BE2C (cell line): Measurements from ENCODE around the gene RAD54L.
"Not testable (repeated sequence)": the region's sequence is repeated elsewhere in the genome, so short reads cannot be mapped to it uniquely, and the experiment has no call there.

ENCODE experiments used
- DNase-seq: peaks from one replicate; pipeline ENCODE4 v3.0.0-alpha.2; 2020
- H3K27me3 ChIP-seq: fragments of 250-450 bp; sonication (Bioruptor Pico); 2 replicates; pipeline ENCODE4 v1.5.1; 2020; ENCODE audit warnings: mild to moderate bottlenecking
- H3K36me3 ChIP-seq: fragments of 250-450 bp; sonication (Bioruptor Pico); 2 replicates; pipeline ENCODE4 v1.5.1; 2020; ENCODE audit warnings: mild to moderate bottlenecking
- H3K4me1 ChIP-seq: fragments of 250-450 bp; sonication (Bioruptor Pico); 2 replicates; pipeline ENCODE4 v1.5.1; 2020
- H3K4me3 ChIP-seq: 2 replicates; pipeline ENCODE4 v1.5.1; 2011; ENCODE audit warnings: low read depth, low read length
- H3K9me3 ChIP-seq: fragments of 250-450 bp; sonication (Bioruptor Pico); 2 replicates; pipeline ENCODE4 v1.5.1; 2020
- CTCF ChIP-seq: IDR thresholded peaks from 2 replicates; pipeline ENCODE4 v1.5.1; 2012; ENCODE audit warnings: mild to moderate bottlenecking, low read depth, low read length

The RAD54L gene

DNA sequence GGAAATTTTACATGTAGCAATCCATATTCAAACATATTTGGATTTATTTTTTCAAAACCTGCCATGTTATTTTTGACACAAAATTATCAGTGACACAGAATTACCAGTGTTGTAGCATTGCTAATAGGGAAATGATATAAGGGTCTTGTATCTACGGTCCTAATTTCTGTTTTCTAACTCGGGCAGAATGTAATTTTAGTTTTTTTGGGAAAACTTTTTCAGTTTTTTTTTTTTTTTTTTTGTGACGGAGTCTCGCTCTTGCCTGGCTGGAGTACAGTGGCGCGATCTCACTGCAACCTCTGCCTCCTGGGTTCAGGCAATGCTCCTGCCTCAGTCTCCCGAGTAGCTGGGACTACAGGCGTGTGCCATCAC lies 58.6 kb downstream of the RAD54L start:
- Histone ChIP-seq H3K4me1 (no peaks in the 10 kb centered on the region), H3K27me3 (no peaks in the 10 kb centered on the region), H3K4me3 (no peak overlapping the region), H3K9me3 (no peaks in the 10 kb centered on the region), H3K36me3 (peaks cover 28% of the 10 kb centered on the region)
- DNase-seq = no peak
- TF ChIP-seq CTCF = no peak

GRCh38 chr1:46309401-46310159 lies 62.0 kb downstream of the RAD54L start:
- Histone ChIP-seq H3K4me1 (no peaks in the 10 kb centered on the region), H3K9me3 (no peaks in the 10 kb centered on the region), H3K4me3 (no peak overlapping the region), H3K36me3 (peaks cover 45% of the 10 kb centered on the region), H3K27me3 (no peaks in the 10 kb centered on the region)
- no peak for DNase-seq
- no peak for TF ChIP-seq CTCF

DNA sequence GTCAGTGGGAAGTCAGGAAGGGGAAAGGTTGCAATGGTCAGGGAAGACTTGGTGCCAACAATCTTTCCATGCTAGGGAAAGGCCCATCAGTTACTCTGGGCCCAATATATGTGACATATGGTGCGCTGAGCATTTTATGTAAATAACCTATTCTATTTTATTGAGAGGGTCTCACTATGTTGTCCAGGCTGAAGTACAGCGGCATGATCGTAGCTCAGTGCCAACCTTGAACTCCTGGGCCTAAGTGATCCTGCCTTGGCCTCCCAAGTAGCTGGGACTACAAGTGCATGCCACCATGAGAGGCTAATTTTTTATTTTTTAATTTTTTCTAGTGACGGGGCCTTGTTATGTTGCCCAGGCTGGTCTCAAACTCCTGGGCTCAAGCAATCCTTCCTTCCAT lies 62.8 kb downstream of the RAD54L start:
- H3K4me1 ChIP-seq = no peaks in the 10 kb centered on the region
- TF ChIP-seq CTCF = no peak
- no peaks in the 10 kb centered on the region for H3K9me3 ChIP-seq
- H3K27me3 ChIP-seq = no peaks in the 10 kb centered on the region
- no peak overlapping the region for H3K4me3 ChIP-seq
- H3K36me3 ChIP-seq = peaks cover 51% of the 10 kb centered on the region
- no peak for DNase-seq

- Histone ChIP-seq H3K36me3 (peaks cover 28% of the 10 kb centered on the region), H3K4me3 (no peak overlapping the region), H3K27me3 (no peaks in the 10 kb centered on the region), H3K4me1 (no peaks in the 10 kb centered on the region), H3K9me3 (no peaks in the 10 kb centered on the region)
- TF ChIP-seq CTCF = no peak
- no peak for DNase-seq
These were observed 68.3 kb downstream of the RAD54L start for GRCh38 chr1:46315669-46316403.

DNA sequence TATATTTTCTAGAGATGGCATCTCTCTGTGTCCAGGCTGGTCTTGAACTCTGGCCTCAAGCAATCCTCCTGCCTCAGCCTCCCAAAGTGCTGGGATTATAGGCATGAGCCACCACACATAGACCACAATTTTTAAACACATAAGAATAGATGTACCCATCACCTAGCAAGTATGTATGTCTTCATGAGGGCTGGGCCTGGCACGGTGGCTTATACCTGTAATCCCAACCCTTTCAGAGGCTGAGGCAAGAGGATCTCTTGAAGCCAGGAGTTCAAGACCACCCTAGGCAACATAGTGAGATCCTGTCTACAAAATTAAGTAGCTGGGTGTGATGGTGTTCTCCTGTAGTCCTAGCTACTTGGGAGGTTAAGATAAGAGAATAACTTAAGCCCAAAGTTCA lies 69.8 kb downstream of the RAD54L start:
- Histone ChIP-seq H3K4me3 (no peak overlapping the region), H3K9me3 (no peaks in the 10 kb centered on the region), H3K4me1 (no peaks in the 10 kb centered on the region), H3K27me3 (no peaks in the 10 kb centered on the region), H3K36me3 (peaks cover 24% of the 10 kb centered on the region)
- no peak for DNase-seq
- no peak for TF ChIP-seq CTCF

GRCh38 chr1:46319301-46319700 lies 71.7 kb downstream of the RAD54L start:
- H3K4me1 ChIP-seq, H3K9me3 ChIP-seq, DNase-seq, H3K27me3 ChIP-seq, H3K4me3 ChIP-seq: not testable (repeated sequence)
- peaks cover 12% of the 10 kb centered on the region for H3K36me3 ChIP-seq

GRCh38 chr1:46319960-46320914 lies 72.7 kb downstream of the RAD54L start:
- not testable (repeated sequence) for H3K4me1 ChIP-seq, H3K4me3 ChIP-seq, H3K9me3 ChIP-seq, DNase-seq, H3K27me3 ChIP-seq, H3K36me3 ChIP-seq

- DNase-seq, H3K36me3 ChIP-seq, H3K4me1 ChIP-seq, H3K27me3 ChIP-seq, H3K9me3 ChIP-seq, H3K4me3 ChIP-seq: not testable (repeated sequence)
These were observed 74.6 kb downstream of the RAD54L start for GRCh38 chr1:46322191-46322590.

DNA sequence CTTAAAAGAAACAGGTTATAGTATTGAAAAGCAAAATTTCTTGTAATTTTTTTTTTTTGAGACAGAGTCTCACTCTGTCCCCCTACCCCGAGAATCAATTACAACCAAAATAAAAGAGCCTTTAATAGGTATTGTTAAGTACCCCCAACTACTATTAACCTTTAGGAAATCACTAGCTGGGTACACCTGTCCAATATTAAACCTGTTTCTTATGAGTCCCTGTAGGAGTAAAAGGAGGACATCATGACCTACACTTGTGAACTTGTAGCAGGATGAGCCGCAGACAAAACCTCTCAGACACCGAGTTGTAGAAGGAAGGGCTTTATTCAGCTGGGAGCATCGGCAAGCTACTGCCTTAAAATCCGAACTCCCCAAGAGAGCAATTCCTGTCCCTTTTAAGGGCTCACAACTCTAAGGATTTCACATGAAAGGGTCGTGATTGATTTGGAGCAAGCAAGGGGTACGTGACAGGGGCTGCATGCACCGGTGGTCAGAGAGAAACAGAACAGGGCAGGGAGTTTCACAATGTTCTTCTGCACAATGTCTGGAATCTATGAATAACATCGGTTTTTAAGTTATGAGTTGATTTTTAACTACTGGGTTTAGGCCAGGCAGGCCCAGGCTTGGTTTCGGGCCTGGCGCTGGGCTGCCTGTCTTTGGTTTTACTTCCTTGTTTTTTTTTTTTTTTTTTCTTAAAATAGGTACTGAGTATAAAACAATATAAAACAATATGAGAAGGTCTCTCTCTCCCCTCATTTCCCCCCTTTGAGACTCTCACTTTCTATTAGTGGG lies 77.9 kb downstream of the RAD54L start:
- DNase-seq, H3K4me1 ChIP-seq, H3K36me3 ChIP-seq, H3K4me3 ChIP-seq, H3K9me3 ChIP-seq, H3K27me3 ChIP-seq: not testable (repeated sequence)
